ENCODE data around the gene REN. TPM values are rescaled to one million over a fixed set of nuclear protein-coding genes. Genes with fewer than 3 reads are reported as not detected.

Gene REN
- total and polyA plus RNA-seq, 4 donors = 0.05 to 0.25 (median 0.15) TPM; not detected in 1

GRCh38 chr1:204127597-204128242 is 38.4 kb downstream of the REN start:
- DNase-seq (ENCODE audit: low spot score) = peak; percentile 61
- Histone ChIP-seq H3K27me3 (ENCODE audit: control insufficient read depth in 4 of 4, insufficient read depth in 4 of 4, low read length in 3 of 4) (no peaks in the 10 kb centered on the region), H3K4me1 (ENCODE audit: control insufficient read depth in 4 of 4, insufficient read depth in 4 of 4, low read length in 3 of 4) (peaks cover 14 to 63% (median 52%) of the 10 kb centered on the region in 4 donors), H3K4me3 (ENCODE audit: low read depth in 1 of 3, low read length in 3 of 3) (no peak overlapping the region), H3K9me3 (ENCODE audit: control insufficient read depth in 4 of 4, low read length in 3 of 4) (no peaks in the 10 kb centered on the region), H3K27ac (ENCODE audit: low read depth in 1 of 2, low read length in 2 of 2) (peak overlapping the region; percentile 25 to 49), H3K36me3 (ENCODE audit: control insufficient read depth in 4 of 4, insufficient read depth in 3 of 4, low read depth in 1 of 4, low read length in 3 of 4) (peaks cover 4 to 26% (median 14%) of the 10 kb centered on the region in 4 donors), H3K9ac (ENCODE audit: low read depth in 1 of 2, low read length in 2 of 2) (peak overlapping the region in 1 of 2 donors; percentile 4)
- WGBS = 20% methylated on average over 5 of the region's 5 CpGs
- TF ChIP-seq SP1 (IDR thresholded peaks at IDR 0.05) = peak; percentile 5
- TF ChIP-seq TAF1 (conservative IDR thresholded peaks at IDR 0.05) = no peak
- TF ChIP-seq JUND (IDR thresholded peaks at IDR 0.05) = no peak
- TF ChIP-seq HNF4G (IDR thresholded peaks at IDR 0.05) = no peak
- no peak for TF ChIP-seq EGR1 (IDR thresholded peaks at IDR 0.05; ENCODE audit: low read depth in 2 of 2)
- no peak for TF ChIP-seq FOXA2 (IDR thresholded peaks at IDR 0.05)
- TF ChIP-seq RAD21 (IDR thresholded peaks at IDR 0.05) = peak; percentile 98 to 99
- peak in 1 of 2 donors; percentile 50 for TF ChIP-seq RXRA (IDR thresholded peaks at IDR 0.05)
- TF ChIP-seq, protein P1, sequence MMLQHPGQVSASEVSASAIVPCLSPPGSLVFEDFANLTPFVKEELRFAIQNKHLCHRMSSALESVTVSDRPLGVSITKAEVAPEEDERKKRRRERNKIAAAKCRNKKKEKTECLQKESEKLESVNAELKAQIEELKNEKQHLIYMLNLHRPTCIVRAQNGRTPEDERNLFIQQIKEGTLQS (IDR thresholded peaks at IDR 0.05) = no peak
- no peak for TF ChIP-seq FOXA1 (IDR thresholded peaks at IDR 0.05)
- TF ChIP-seq HNF4A (conservative IDR thresholded peaks at IDR 0.05) = peak in 1 of 2 donors; percentile 45
- TF ChIP-seq MAX (IDR thresholded peaks at IDR 0.05) = no peak
- peak; percentile 99 for TF ChIP-seq CTCF (IDR thresholded peaks at IDR 0.05; ENCODE audit: low read depth, low read length, missing input control)
- no peak for TF ChIP-seq YY1 (IDR thresholded peaks at IDR 0.05)
- TF ChIP-seq NR2F2 (IDR thresholded peaks at IDR 0.05) = peak; percentile 27
- no peak for TF ChIP-seq REST (IDR thresholded peaks at IDR 0.05)
- TF ChIP-seq, protein P2, sequence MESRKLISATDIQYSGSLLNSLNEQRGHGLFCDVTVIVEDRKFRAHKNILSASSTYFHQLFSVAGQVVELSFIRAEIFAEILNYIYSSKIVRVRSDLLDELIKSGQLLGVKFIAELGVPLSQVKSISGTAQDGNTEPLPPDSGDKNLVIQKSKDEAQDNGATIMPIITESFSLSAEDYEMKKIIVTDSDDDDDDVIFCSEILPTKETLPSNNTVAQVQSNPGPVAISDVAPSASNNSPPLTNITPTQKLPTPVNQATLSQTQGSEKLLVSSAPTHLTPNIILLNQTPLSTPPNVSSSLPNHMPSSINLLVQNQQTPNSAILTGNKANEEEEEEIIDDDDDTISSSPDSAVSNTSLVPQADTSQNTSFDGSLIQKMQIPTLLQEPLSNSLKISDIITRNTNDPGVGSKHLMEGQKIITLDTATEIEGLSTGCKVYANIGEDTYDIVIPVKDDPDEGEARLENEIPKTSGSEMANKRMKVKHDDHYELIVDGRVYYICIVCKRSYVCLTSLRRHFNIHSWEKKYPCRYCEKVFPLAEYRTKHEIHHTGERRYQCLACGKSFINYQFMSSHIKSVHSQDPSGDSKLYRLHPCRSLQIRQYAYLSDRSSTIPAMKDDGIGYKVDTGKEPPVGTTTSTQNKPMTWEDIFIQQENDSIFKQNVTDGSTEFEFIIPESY (IDR thresholded peaks at IDR 0.05) = no peak
- TF ChIP-seq GABPA (IDR thresholded peaks at IDR 0.05 in 1 of 2, conservative IDR thresholded peaks at IDR 0.05 in 1 of 2) = peak in 1 of 2 donors; percentile 55

Data from liver (tissue), 9 donors.